HepG2 (cell line): Measurements from ENCODE around the gene TTBK1. TPM values are rescaled to one million over a fixed set of nuclear protein-coding genes. Genes with fewer than 3 reads are reported as not detected.

Experiments used
- EZH2 ChIP-seq: conservative IDR thresholded peaks from 2 replicates; pipeline ENCODE4 v1.6.1; 2012; ENCODE audit warnings: mild to moderate bottlenecking, low read depth, low read length, moderate library complexity
- LCORL ChIP-seq, 2 experiments: fragments of 450-650 bp in 1 of 2; sonication (generic) in 1 of 2; formaldehyde crosslinking in 1 of 2; IDR thresholded peaks; 2 replicates each; pipeline versions ENCODE4 v1.5.0 to v1.6.1; 2017 to 2020; ENCODE audit warnings: antibody characterized with exemption in 1 of 2, missing genetic modification reagents in 1 of 2
- NAIF1 ChIP-seq: sonication (generic); formaldehyde crosslinking; IDR thresholded peaks from 2 replicates; pipeline ENCODE4 v1.5.0; 2020; ENCODE audit warnings: mild to moderate bottlenecking, missing genetic modification reagents, borderline replicate concordance
- SIX1 ChIP-seq: sonication (generic); formaldehyde crosslinking; IDR thresholded peaks from 2 replicates; pipeline ENCODE4 v1.4.0; 2020; ENCODE audit warnings: missing genetic modification reagents, borderline replicate concordance
- SMYD3 ChIP-seq: sonication (generic); formaldehyde crosslinking; IDR thresholded peaks from 2 replicates; pipeline ENCODE4 v1.8.1; 2023; ENCODE audit warnings: mild to moderate bottlenecking, missing genetic modification reagents
- ZFP37 ChIP-seq: sonication (generic); formaldehyde crosslinking; IDR thresholded peaks from 2 replicates; pipeline ENCODE4 v1.4.0; 2020; ENCODE audit warnings: missing genetic modification reagents, borderline replicate concordance
- ZNF160 ChIP-seq: sonication (generic); formaldehyde crosslinking; IDR thresholded peaks from 2 replicates; pipeline ENCODE4 v1.8.0; 2022; ENCODE audit warnings: mild to moderate bottlenecking, inconsistent platforms, missing genetic modification reagents
- ZNF501 ChIP-seq: sonication (generic); formaldehyde crosslinking; IDR thresholded peaks from 2 replicates; pipeline ENCODE4 v1.5.1; 2020; ENCODE audit warnings: mild to moderate bottlenecking, moderate library complexity, missing genetic modification reagents
- ZNF761 ChIP-seq: sonication (generic); formaldehyde crosslinking; conservative IDR thresholded peaks from 2 replicates; pipeline ENCODE4 v1.4.0; 2020; ENCODE audit warnings: mild to moderate bottlenecking, missing genetic modification reagents
- ZNF839 ChIP-seq: sonication (generic); formaldehyde crosslinking; IDR thresholded peaks from 2 replicates; pipeline ENCODE4 v1.4.0; 2020; ENCODE audit warnings: missing genetic modification reagents, mild to moderate bottlenecking, borderline replicate concordance
- polyA plus RNA-seq, 8 experiments: library from polyadenylated mRNA; depleted of rRNA in 3 of 8; stranded (reverse) in 7 of 8; unstranded in 1 of 8; fragments of >200 nt; fragmentation: Illumina TruSeq in 4 of 8; extraction: Trizol in 4 of 8; gene quantifications; 2 replicates each; pipeline versions ENCODE4 v1.2.1 to v1.2.3, GENCODE V29; 2011 to 2016; ENCODE audit warnings: low read depth in 4 of 8, missing spikeins in 1 of 8, mixed read lengths in 1 of 8; ENCODE audit not compliant: insufficient read depth in 1 of 8
- total RNA-seq, 5 experiments: library from RNA; depleted of rRNA; stranded (reverse); fragments of >200 nt; fragmentation: Illumina TruSeq; extraction: Trizol; gene quantifications; 2 replicates each; pipeline ENCODE4 v1.2.3, GENCODE V29; 2016; ENCODE audit warnings: low read depth in 1 of 5
- TF ChIP-seq, protein P1 (sequence below): sonication (generic); formaldehyde crosslinking; IDR thresholded peaks from 2 replicates; pipeline ENCODE4 v1.8.0; 2022; ENCODE audit warnings: missing genetic modification reagents, mild to moderate bottlenecking, moderate library complexity, borderline replicate concordance
- TF ChIP-seq, protein P2 (sequence below), 2 experiments: fragments of 450-650 bp in 1 of 2; sonication (generic) in 1 of 2; formaldehyde crosslinking; IDR thresholded peaks; 2 replicates each; pipeline versions ENCODE4 v1.5.0 to v1.8.0; 2020 to 2022; ENCODE audit warnings: mild to moderate bottlenecking in 1 of 2, missing genetic modification reagents in 1 of 2
- TF ChIP-seq, protein P3 (sequence below): IDR thresholded peaks from 2 replicates; pipeline ENCODE4 v1.6.1; 2016; ENCODE audit warnings: low read depth, control low read depth
- TF ChIP-seq, protein P4 (sequence below): IDR thresholded peaks from 2 replicates; pipeline ENCODE4 v1.6.1; 2016; ENCODE audit warnings: missing biosample characterization, missing genetic modification reagents, low read depth
- TF ChIP-seq, protein P5 (sequence below): sonication (generic); IDR thresholded peaks from 2 replicates; pipeline ENCODE4 v1.6.1; 2016; ENCODE audit warnings: low read depth, borderline replicate concordance
- TF ChIP-seq, protein P6 (sequence below), 2 experiments: IDR thresholded peaks; 2 replicates each; pipeline ENCODE4 v1.6.1; 2011 to 2012; ENCODE audit warnings: low read length in 2 of 2, borderline replicate concordance in 1 of 2, low read depth in 1 of 2, mild to moderate bottlenecking in 1 of 2, moderate library complexity in 1 of 2

TTBK1 gene
- total and polyA plus RNA-seq, 2 of the 13 experiments (the other 11 are each of a cell fraction or from before 2014, with no cell fraction given): 0.24 to 0.33 TPM

DNA sequence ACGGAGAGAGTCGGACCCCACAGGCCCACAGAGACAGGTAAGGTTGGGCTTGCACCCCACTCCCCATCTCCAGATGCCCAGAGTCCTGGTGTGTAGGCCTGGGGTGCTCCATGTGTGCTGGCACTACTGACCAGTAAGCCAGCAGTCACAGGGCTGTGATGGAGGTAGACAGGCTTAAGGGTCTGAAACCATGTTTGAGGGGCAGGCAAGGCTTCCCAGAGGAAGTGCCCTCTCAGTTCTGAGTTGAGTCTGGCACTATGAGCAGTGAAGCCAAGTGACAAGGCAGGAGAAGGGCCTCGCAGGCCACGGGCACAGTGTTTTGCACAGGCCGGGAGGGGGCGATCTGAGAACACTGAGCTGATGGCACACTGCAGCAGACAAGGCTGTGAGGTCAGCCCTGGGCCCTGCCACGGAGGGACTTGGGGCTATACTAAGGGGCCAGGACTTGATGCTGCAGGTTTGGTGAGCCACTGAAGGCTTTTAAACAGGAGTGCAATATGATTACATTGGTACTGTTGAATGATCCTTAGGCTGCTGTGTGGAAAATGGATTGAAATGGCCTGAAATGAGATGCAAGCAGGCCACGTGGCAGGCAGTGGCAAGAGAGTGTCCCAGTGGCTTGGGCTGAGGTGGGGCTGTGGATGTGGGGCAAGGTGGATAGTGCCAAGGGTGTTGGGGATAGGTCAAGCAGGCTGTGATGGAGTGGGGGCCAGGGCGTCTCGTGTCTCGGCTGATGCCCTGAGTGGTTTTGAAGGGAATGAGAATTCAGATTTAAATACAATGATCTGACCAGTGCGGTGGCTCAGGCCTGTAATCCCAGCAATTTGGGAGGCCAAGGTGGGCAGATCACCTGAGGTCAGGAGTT is 20.3 kb downstream of the TTBK1 start (continued):
- no peak for TF ChIP-seq LCORL (IDR thresholded peaks at IDR 0.05)
- TF ChIP-seq LCORL (CRISPR knock-in tag; IDR thresholded peaks at IDR 0.05): 0 out of 2 replicates have a peak, but pooled peaks have one; percentile 57
- TF ChIP-seq NAIF1 (CRISPR knock-in tag): no peak
- TF ChIP-seq, protein P1, sequence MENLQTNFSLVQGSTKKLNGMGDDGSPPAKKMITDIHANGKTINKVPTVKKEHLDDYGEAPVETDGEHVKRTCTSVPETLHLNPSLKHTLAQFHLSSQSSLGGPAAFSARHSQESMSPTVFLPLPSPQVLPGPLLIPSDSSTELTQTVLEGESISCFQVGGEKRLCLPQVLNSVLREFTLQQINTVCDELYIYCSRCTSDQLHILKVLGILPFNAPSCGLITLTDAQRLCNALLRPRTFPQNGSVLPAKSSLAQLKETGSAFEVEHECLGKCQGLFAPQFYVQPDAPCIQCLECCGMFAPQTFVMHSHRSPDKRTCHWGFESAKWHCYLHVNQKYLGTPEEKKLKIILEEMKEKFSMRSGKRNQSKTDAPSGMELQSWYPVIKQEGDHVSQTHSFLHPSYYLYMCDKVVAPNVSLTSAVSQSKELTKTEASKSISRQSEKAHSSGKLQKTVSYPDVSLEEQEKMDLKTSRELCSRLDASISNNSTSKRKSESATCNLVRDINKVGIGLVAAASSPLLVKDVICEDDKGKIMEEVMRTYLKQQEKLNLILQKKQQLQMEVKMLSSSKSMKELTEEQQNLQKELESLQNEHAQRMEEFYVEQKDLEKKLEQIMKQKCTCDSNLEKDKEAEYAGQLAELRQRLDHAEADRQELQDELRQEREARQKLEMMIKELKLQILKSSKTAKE (CRISPR knock-in tag): no peak
- no peak for TF ChIP-seq ZNF839 (CRISPR knock-in tag)
- TF ChIP-seq, protein P2, sequence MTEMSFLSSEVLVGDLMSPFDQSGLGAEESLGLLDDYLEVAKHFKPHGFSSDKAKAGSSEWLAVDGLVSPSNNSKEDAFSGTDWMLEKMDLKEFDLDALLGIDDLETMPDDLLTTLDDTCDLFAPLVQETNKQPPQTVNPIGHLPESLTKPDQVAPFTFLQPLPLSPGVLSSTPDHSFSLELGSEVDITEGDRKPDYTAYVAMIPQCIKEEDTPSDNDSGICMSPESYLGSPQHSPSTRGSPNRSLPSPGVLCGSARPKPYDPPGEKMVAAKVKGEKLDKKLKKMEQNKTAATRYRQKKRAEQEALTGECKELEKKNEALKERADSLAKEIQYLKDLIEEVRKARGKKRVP (CRISPR knock-in tag; IDR thresholded peaks at IDR 0.05): no peak
- TF ChIP-seq ZNF501 (CRISPR knock-in tag): peak; percentile 80; the same call in 1 of the 2 replicates
- no peak for TF ChIP-seq ZNF160 (CRISPR knock-in tag)
- TF ChIP-seq SIX1 (CRISPR knock-in tag): no peak
- TF ChIP-seq, protein P3, sequence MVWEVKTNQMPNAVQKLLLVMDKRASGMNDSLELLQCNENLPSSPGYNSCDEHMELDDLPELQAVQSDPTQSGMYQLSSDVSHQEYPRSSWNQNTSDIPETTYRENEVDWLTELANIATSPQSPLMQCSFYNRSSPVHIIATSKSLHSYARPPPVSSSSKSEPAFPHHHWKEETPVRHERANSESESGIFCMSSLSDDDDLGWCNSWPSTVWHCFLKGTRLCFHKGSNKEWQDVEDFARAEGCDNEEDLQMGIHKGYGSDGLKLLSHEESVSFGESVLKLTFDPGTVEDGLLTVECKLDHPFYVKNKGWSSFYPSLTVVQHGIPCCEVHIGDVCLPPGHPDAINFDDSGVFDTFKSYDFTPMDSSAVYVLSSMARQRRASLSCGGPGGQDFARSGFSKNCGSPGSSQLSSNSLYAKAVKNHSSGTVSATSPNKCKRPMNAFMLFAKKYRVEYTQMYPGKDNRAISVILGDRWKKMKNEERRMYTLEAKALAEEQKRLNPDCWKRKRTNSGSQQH (CRISPR knock-in tag): no peak; the same call in 1 of the 2 replicates
- TF ChIP-seq, protein P4, sequence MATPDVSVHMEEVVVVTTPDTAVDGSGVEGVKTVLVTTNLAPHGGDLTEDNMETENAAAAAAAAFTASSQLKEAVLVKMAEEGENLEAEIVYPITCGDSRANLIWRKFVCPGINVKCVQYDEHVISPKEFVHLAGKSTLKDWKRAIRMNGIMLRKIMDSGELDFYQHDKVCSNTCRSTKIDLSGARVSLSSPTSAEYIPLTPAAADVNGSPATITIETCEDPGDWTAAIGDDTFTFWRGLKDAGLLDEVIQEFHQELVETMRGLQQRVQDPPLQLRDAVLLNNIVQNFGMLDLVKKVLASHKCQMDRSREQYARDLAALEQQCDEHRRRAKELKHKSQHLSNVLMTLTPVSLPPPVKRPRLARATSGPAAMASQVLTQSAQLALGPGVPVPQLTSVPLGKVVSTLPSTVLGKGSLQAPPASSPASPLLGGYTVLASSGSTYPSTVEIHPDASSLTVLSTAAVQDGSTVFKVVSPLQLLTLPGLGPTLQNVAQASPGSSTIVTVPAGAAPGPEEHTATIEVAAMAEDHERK: no peak
- TF ChIP-seq, protein P5, sequence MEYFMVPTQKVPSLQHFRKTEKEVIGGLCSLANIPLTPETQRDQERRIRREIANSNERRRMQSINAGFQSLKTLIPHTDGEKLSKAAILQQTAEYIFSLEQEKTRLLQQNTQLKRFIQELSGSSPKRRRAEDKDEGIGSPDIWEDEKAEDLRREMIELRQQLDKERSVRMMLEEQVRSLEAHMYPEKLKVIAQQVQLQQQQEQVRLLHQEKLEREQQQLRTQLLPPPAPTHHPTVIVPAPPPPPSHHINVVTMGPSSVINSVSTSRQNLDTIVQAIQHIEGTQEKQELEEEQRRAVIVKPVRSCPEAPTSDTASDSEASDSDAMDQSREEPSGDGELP: no peak
- peak; percentile 70; the same call in 1 of the 2 replicates for TF ChIP-seq ZNF761 (CRISPR knock-in tag)
- TF ChIP-seq SMYD3 (CRISPR knock-in tag): peak; percentile 39; the same call in 1 of the 2 replicates
- TF ChIP-seq EZH2: no peak
- no peak for TF ChIP-seq ZFP37
- TF ChIP-seq, protein P6, sequence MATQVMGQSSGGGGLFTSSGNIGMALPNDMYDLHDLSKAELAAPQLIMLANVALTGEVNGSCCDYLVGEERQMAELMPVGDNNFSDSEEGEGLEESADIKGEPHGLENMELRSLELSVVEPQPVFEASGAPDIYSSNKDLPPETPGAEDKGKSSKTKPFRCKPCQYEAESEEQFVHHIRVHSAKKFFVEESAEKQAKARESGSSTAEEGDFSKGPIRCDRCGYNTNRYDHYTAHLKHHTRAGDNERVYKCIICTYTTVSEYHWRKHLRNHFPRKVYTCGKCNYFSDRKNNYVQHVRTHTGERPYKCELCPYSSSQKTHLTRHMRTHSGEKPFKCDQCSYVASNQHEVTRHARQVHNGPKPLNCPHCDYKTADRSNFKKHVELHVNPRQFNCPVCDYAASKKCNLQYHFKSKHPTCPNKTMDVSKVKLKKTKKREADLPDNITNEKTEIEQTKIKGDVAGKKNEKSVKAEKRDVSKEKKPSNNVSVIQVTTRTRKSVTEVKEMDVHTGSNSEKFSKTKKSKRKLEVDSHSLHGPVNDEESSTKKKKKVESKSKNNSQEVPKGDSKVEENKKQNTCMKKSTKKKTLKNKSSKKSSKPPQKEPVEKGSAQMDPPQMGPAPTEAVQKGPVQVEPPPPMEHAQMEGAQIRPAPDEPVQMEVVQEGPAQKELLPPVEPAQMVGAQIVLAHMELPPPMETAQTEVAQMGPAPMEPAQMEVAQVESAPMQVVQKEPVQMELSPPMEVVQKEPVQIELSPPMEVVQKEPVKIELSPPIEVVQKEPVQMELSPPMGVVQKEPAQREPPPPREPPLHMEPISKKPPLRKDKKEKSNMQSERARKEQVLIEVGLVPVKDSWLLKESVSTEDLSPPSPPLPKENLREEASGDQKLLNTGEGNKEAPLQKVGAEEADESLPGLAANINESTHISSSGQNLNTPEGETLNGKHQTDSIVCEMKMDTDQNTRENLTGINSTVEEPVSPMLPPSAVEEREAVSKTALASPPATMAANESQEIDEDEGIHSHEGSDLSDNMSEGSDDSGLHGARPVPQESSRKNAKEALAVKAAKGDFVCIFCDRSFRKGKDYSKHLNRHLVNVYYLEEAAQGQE (IDR thresholded peaks at IDR 0.05; ENCODE audit: borderline replicate concordance in 1 of 2, low read depth in 1 of 2, low read length in 2 of 2): no peak
